Measurements from ENCODE around the gene LZTS3.

DNA sequence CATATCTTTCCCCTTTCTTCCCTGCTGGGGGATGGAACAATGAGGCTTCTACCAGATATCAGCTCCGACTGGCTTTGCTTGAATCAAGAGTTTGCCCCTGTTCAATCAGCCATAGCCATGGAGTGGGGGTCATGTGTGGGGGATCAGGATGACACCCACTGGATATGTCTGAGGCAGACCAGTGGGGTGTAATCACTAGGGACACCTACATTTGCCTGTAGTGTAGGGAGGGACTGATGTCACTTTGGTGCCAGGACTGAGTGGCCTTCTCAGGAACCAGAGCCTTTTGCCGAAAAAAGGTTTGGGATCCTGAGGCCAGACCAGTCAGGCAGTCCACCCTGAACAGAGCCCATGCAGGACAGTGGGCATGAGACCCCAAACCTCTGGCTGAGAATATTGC is 37.0 kb upstream of the LZTS3 start:
- TF ChIP-seq, protein P1, sequence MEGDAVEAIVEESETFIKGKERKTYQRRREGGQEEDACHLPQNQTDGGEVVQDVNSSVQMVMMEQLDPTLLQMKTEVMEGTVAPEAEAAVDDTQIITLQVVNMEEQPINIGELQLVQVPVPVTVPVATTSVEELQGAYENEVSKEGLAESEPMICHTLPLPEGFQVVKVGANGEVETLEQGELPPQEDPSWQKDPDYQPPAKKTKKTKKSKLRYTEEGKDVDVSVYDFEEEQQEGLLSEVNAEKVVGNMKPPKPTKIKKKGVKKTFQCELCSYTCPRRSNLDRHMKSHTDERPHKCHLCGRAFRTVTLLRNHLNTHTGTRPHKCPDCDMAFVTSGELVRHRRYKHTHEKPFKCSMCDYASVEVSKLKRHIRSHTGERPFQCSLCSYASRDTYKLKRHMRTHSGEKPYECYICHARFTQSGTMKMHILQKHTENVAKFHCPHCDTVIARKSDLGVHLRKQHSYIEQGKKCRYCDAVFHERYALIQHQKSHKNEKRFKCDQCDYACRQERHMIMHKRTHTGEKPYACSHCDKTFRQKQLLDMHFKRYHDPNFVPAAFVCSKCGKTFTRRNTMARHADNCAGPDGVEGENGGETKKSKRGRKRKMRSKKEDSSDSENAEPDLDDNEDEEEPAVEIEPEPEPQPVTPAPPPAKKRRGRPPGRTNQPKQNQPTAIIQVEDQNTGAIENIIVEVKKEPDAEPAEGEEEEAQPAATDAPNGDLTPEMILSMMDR (IDR thresholded peaks at IDR 0.05) = no peak
- no peak for TF ChIP-seq POLR2A (IDR thresholded peaks at IDR 0.05)

All from adrenal gland (tissue), 5 donors.